Cardiac septum (tissue), 1 donor: ENCODE measurements around the gene CBFA2T2. TPM values are rescaled to one million over a fixed set of nuclear protein-coding genes. Genes with fewer than 3 reads are reported as not detected.

Experiments
- DNase-seq: peaks from one replicate; pipeline ENCODE4 v3.0.0-alpha.2; 2020; ENCODE audit warnings: low spot score
- intact Hi-C: fragments of 100-400 bp; cut with DNase I; formaldehyde crosslinking; loops from one replicate; pipeline ENCODE4 v1.14.0; 2022
- total RNA-seq: library from RNA; stranded (reverse); fragmentation: NEBNext Ultra II Directional; extraction: Animal tissue kit (Norgen Biotek cat#: 25700); gene quantifications from one replicate; pipeline ENCODE4 v1.2.1, GENCODE V29; 2021
- donor health status: DM: no; HTN: no; CAD: no.

CBFA2T2 gene
- total RNA-seq, 1 donor from 2014 or later: 11.2 TPM

GRCh38 chr20:33656783-33657703 lies 167.1 kb downstream of the CBFA2T2 start:
- intact Hi-C loops: no loop called here
- DNase-seq: no peak

GRCh38 chr20:33657704-33658095 lies 167.8 kb downstream of the CBFA2T2 start:
- intact Hi-C loops: no loop called here
- DNase-seq: no peak

GRCh38 chr20:33658510-33658909 lies 168.6 kb downstream of the CBFA2T2 start:
- intact Hi-C loops: no loop called here
- no peak for DNase-seq

- intact Hi-C loops: no loop called here
- no peak for DNase-seq
Observed at GRCh38 chr20:33658929-33659328, 169.0 kb downstream of the CBFA2T2 start.

- no peak for DNase-seq
- intact Hi-C loops: no loop called here
Observed at GRCh38 chr20:33659341-33660034, 169.6 kb downstream of the CBFA2T2 start.

GRCh38 chr20:33660035-33660684 lies 170.3 kb downstream of the CBFA2T2 start:
- intact Hi-C loops: no loop called here
- DNase-seq: no peak

GRCh38 chr20:33660685-33661058 lies 170.8 kb downstream of the CBFA2T2 start:
- no peak for DNase-seq
- intact Hi-C loops: no loop called here

GRCh38 chr20:33662172-33662571 lies 172.3 kb downstream of the CBFA2T2 start, which contains the start of gene C20orf144:
Gene C20orf144, plus strand, starts transcription at chr20:33662327. Its CDS starts 19 bp downstream, at chr20:33662346.
- DNase-seq: no peak
- intact Hi-C loops: no loop called here

GRCh38 chr20:33663161-33664084 lies 173.5 kb downstream of the CBFA2T2 start:
- intact Hi-C loops: no loop called here
- peak; percentile 93 for DNase-seq

GRCh38 chr20:33664085-33664761 lies 174.3 kb downstream of the CBFA2T2 start:
- intact Hi-C loops: no loop called here
- DNase-seq: no peak

- DNase-seq: no peak
- intact Hi-C loops: no loop called here
Observed at GRCh38 chr20:33664762-33665144, 174.9 kb downstream of the CBFA2T2 start.

GRCh38 chr20:33666293-33667244 lies 176.7 kb downstream of the CBFA2T2 start, which contains the start of gene ACTL10:
Gene ACTL10, plus strand, starts transcription at chr20:33666943. Its CDS starts 555 bp downstream, at chr20:33667498.
- intact Hi-C loops: loop anchor here (2.0 kb wide), 1 partner anchor 64 kb away; the partner anchor contains the start of gene ZNF341
- DNase-seq: peak; percentile 97

GRCh38 chr20:33667245-33667675 lies 177.4 kb downstream of the CBFA2T2 start:
- intact Hi-C loops: loop anchor here (2.0 kb wide), 1 partner anchor 64 kb away; the partner anchor contains the start of gene ZNF341
- no peak for DNase-seq

GRCh38 chr20:33667676-33668465 lies 178.0 kb downstream of the CBFA2T2 start:
- intact Hi-C loops: loop anchor here (1.0 to 2.0 kb wide), 2 partner anchors 63 to 211 kb away; partner anchors contain the start of gene ZNF341
- peak; percentile 93 for DNase-seq

- DNase-seq: no peak
- intact Hi-C loops: loop anchor here (1.0 kb wide), 1 partner anchor 211 kb away; no protein-coding TSS in a partner anchor
Observed at GRCh38 chr20:33668466-33669155, 178.7 kb downstream of the CBFA2T2 start.

- intact Hi-C loops: no loop called here
Observed at GRCh38 chr20:33669224-33669623, 179.3 kb downstream of the CBFA2T2 start.

More at GRCh38 chr20:33669224-33669623, 179.3 kb downstream of the CBFA2T2 start:
- no peak for DNase-seq
